GM18867 (cell line): ENCODE results near the gene REEP1.
A peak's percentile ranks its signal among the peaks of the same experiment; 100 is the strongest.

Source experiments
- ATAC-seq: cut with Tn5 transposase; IDR thresholded peaks from one replicate; pipeline ENCODE4 v1.9.1; 2021; ENCODE audit warnings: mild to moderate bottlenecking, moderate library complexity; ENCODE audit not compliant: unreplicated experiment

The REEP1 gene

GRCh38 chr2:86337244-86337835, at the start of gene REEP1:
REEP1 (minus strand) TSS chr2:86337626; CDS start chr2:86337510, 116 bp downstream.
- no peak for ATAC-seq

GRCh38 chr2:86383844-86384243, 46.4 kb upstream of the REEP1 start:
- no peak for ATAC-seq

GRCh38 chr2:86382698-86383097, 45.3 kb upstream of the REEP1 start:
- no peak for ATAC-seq

- no peak for ATAC-seq
Observed at GRCh38 chr2:86382108-86382507, 44.7 kb upstream of the REEP1 start.

- ATAC-seq: no peak
Observed at GRCh38 chr2:86378469-86378868, 41.0 kb upstream of the REEP1 start.

GRCh38 chr2:86375623-86376022, 38.2 kb upstream of the REEP1 start:
- ATAC-seq: no peak

GRCh38 chr2:86372641-86373502, 35.4 kb upstream of the REEP1 start:
- no peak for ATAC-seq

GRCh38 chr2:86372133-86372532, 34.7 kb upstream of the REEP1 start:
- no peak for ATAC-seq

GRCh38 chr2:86371527-86371926, 34.1 kb upstream of the REEP1 start:
- no peak for ATAC-seq

GRCh38 chr2:86370579-86370978, 33.2 kb upstream of the REEP1 start:
- no peak for ATAC-seq

- no peak for ATAC-seq
Observed at GRCh38 chr2:86368161-86368824, 30.9 kb upstream of the REEP1 start.

GRCh38 chr2:86367499-86367777, 30.0 kb upstream of the REEP1 start:
- ATAC-seq: no peak

- no peak for ATAC-seq
Observed at GRCh38 chr2:86366651-86367498, 29.4 kb upstream of the REEP1 start.

- no peak for ATAC-seq
Observed at GRCh38 chr2:86364894-86365293, 27.5 kb upstream of the REEP1 start.

- no peak for ATAC-seq
Observed at GRCh38 chr2:86360776-86361175, 23.4 kb upstream of the REEP1 start.

GRCh38 chr2:86358957-86359356, 21.5 kb upstream of the REEP1 start:
- ATAC-seq: peak; percentile 91

- ATAC-seq: no peak
Observed at GRCh38 chr2:86357392-86357963, 20.1 kb upstream of the REEP1 start.

- ATAC-seq: no peak
Observed at GRCh38 chr2:86352727-86353221, 15.3 kb upstream of the REEP1 start.

GRCh38 chr2:86352137-86352726, 14.8 kb upstream of the REEP1 start:
- ATAC-seq: no peak

GRCh38 chr2:86350751-86351150, 13.3 kb upstream of the REEP1 start:
- ATAC-seq: no peak
